Skeletal muscle satellite cell (primary cell): ENCODE data around the gene SDHAF3. TPM values are rescaled to one million over a fixed set of nuclear protein-coding genes. Genes with fewer than 3 reads are reported as not detected.
A peak's percentile ranks its signal among the peaks of the same experiment; 100 is the strongest.
"Not testable (repeated sequence)": the region's sequence is repeated elsewhere in the genome, so short reads cannot be mapped to it uniquely, and the experiment has no call there.

ENCODE experiments used
- H3K27me3 ChIP-seq: 2 replicates; pipeline ENCODE4 v1.7.0; 2013; ENCODE audit warnings: low read length; ENCODE audit not compliant: control insufficient read depth, insufficient read depth
- H3K36me3 ChIP-seq: 2 replicates; pipeline ENCODE4 v1.7.0; 2013; ENCODE audit warnings: mild to moderate bottlenecking, control low read depth, low read length; ENCODE audit not compliant: insufficient read depth
- H3K4me1 ChIP-seq: 2 replicates; pipeline ENCODE4 v1.7.0; 2013; ENCODE audit warnings: low read length; ENCODE audit not compliant: control insufficient read depth, insufficient read depth
- H3K4me2 ChIP-seq: 2 replicates; pipeline ENCODE4 v1.7.0; 2013; ENCODE audit warnings: mild to moderate bottlenecking, low read length
- H3K4me3 ChIP-seq: 2 replicates; pipeline ENCODE4 v1.7.0; 2013; ENCODE audit warnings: low read length
- H3K9ac ChIP-seq: 2 replicates; pipeline ENCODE4 v1.7.0; 2013; ENCODE audit warnings: mild to moderate bottlenecking, low read depth, low read length, moderate library complexity
- H3K9me3 ChIP-seq: replicated peaks from 2 replicates; pipeline ENCODE4 v1.7.0; 2013; ENCODE audit warnings: mild to moderate bottlenecking, control low read depth, low read length
- total RNA-seq: library from RNA; depleted of rRNA; stranded (reverse); fragments of >200 nt; gene quantifications from 2 replicates; pipeline ENCODE4 v1.2.3, GENCODE V29; 2012; rRNA removed

Gene SDHAF3
- total RNA-seq = 16.7 and 23.2 TPM in 2 replicates

DNA sequence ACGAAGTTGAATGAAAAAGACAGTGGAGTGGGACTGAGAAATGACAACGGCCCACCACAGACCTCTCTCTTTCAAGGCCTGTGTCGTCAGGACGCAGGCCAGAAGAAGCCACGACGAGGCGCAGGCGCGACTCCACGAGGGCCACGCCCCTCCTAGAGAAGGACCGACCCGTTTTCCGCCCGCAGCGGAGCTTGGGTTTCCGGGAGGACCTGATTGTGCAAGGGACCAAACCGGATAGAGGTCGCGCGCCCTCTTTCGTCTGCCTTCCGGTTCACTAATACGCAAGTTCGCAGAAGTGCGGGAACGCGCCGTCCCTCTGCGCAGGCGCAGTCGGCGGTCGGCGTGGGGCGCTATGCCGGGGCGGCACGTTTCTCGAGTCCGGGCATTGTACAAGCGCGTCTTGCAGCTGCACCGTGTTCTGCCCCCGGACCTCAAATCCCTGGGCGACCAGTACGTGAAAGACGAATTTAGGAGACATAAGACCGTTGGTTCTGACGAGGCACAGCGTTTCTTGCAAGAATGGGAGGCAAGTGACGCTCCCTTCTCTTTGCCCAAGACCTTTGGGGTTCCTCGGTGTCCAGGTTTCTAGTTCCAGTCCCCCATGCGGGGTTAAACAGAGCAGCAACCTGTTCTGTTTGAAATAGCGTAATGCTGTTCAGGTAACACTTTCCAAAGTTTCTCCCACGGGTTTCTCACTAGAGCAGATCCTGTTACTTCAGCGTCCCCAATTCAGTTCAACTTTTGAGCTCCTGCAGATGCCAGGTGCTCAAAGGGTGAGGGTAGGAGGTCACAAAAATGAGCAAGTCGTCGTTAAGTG, at the start of gene SDHAF3:
Gene SDHAF3 (plus strand): TSS at position 327 of the 817 bp plus-strand sequence. CDS start 26 bp downstream, at position 353.
- H3K36me3 ChIP-seq = no peaks in the 10 kb centered on the region
- no peaks in the 10 kb centered on the region for H3K27me3 ChIP-seq
- peak within 1 kb of the TSS; percentile 83 for H3K4me2 ChIP-seq
- H3K4me1 ChIP-seq = peaks cover 10% of the 10 kb centered on the region
- H3K9ac ChIP-seq = peak within 1 kb of the TSS; percentile 80
- no peaks in the 10 kb centered on the region for H3K9me3 ChIP-seq
- H3K4me3 ChIP-seq = peak within 1 kb of the TSS; percentile 84

DNA sequence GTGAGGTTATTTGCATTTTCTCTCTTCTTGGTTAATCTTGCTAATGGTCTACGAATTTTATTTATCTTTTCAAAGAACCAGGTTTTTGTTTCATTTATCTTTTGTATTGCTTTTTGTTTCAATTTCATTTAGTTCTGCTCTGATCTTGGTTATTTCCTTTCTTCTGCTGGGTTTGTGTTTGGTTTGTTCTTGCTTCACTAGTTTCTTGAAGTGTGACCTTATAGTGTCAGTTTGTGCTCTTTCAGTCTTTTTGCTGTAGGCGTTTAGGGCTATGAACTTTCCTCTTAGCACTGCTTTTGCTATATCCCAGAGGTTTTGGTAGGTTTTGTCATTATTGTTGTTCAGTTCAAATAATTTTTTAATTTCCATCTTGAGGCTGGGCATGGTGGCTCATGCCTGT, 45.5 kb upstream of the SDHAF3 start:
- not testable (repeated sequence) for H3K4me2 ChIP-seq, H3K4me3 ChIP-seq, H3K9me3 ChIP-seq, H3K36me3 ChIP-seq, H3K9ac ChIP-seq, H3K27me3 ChIP-seq, H3K4me1 ChIP-seq

DNA sequence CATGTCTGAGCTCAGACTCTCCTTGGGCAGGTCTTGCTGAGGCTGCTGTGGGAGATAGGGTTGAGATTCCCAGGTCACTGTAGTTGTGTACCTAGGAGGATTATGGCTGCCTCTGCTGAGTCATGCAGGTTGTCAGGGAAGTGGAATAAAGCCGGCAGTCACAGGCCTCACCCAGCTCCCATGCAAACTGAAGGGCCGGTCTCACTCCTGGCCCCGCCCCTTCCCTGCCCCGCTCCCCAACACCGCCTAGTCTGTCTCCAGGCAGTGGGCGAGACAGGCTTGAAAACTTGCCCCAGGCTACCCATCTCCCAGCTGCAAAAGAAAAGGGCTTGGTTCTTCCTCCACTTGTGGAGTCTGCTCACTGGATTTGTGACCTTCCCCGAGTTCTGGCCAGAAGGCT, 41.6 kb upstream of the SDHAF3 start:
- no peaks in the 10 kb centered on the region for H3K9me3 ChIP-seq
- H3K4me1 ChIP-seq = no peaks in the 10 kb centered on the region
- no peak overlapping the region for H3K4me3 ChIP-seq
- H3K36me3 ChIP-seq = no peaks in the 10 kb centered on the region
- no peaks in the 10 kb centered on the region for H3K27me3 ChIP-seq
- H3K4me2 ChIP-seq = no peak overlapping the region
- H3K9ac ChIP-seq = no peak overlapping the region

DNA sequence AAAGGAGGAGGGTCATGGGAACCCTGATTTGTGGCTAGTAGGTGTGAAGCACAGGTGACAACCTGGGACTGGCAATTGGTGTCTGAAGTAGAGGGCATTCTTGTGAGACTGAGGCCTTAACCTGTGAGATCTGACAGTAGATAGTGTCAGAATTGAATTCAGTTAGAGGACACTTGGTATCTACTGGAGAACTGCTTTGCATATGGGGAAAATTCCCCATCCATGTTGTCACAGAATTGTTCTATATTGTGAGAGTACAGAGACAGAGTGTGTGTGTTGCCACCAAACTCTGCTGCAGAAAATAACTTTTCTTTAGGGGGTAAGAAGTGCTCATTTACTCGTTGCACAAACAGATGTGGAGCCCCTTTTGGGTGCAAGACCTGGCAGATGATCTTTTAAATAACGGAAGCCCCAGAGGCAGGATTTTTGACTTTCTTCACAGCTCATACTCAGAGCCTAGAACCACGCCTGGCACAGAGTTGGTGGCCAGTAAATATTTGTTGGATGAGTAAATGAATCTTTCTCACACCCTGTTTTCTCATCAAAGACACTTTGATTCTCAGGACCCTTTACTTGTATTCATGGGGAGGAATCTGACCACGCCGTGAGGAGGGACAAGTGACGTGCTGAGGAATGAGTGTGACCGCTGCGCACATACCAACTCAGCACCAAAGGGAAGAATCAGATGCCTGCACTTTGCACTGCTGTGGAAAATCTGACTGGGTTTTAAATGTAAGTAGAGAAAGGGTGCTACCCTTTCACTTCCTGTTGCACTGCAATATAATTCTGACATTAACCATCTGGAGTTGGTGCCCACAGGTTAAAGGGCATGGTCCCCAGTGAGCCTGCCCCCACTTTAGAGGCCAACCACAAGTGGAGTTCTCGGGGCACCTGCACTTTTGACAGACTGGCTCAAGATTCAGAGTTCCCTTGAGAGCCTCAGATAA, 39.2 kb upstream of the SDHAF3 start:
- Histone ChIP-seq H3K4me2 (no peak overlapping the region), H3K4me3 (no peak overlapping the region), H3K36me3 (no peaks in the 10 kb centered on the region), H3K27me3 (no peaks in the 10 kb centered on the region), H3K9ac (no peak overlapping the region), H3K4me1 (no peaks in the 10 kb centered on the region), H3K9me3 (no peaks in the 10 kb centered on the region)

DNA sequence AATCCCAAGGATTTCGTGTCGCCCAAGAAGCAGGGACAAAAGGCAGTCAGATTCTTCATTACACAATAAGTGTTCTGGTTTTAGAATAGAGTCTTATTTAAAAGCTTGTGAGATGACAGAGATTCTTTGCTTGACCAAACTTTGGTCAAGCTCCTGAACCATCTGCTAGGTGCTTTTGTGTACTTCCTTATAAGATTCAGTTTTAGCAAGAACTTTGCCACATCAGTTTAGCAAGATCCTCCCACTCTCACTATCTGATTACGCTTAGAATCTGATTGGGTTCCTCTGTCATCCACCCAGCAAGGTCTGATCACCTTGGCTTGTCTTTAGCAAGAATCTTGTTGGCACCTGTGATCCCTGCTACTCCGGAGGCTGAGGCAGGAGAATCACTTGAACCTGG, 38.2 kb upstream of the SDHAF3 start:
- no peaks in the 10 kb centered on the region for H3K4me1 ChIP-seq
- H3K27me3 ChIP-seq = no peaks in the 10 kb centered on the region
- no peak overlapping the region for H3K9ac ChIP-seq
- H3K36me3 ChIP-seq = no peaks in the 10 kb centered on the region
- no peaks in the 10 kb centered on the region for H3K9me3 ChIP-seq
- no peak overlapping the region for H3K4me3 ChIP-seq
- no peak overlapping the region for H3K4me2 ChIP-seq

DNA sequence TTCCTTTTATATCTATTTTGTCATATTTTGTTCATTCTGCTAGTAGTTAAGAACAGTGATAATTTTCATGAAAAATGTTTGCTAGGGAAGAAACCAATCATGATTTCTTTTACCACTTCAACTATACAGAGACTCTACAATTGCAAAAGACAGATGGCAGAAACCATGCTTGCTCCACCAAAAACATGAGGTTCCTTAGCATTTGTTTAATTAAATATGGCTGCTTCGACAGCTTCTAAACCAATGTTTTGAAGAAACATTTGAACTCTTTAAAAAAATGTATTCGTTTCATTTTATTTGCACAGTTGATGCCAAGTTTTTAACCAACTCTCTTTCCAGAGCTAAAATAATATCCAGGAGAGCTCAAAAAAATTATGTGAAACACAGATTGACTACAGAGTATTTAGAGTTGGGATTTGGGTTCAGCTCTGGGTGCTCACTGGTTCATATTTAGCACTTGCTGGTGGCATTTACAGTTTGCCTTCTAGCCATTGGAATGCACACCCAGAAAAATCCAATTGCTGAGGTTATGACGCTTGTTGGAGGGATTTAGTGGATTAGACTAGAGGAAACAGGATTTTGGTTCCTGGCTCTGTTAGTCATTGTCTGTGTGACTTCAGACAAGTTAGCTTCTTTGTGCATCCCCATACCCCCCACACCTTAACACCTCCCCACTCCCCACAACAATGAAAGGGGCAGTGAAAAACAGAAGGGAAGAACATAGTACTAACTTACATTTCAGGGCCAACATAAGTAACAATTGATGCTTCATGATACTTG, 35.8 kb upstream of the SDHAF3 start:
- Histone ChIP-seq H3K4me1 (no peaks in the 10 kb centered on the region), H3K9me3 (no peaks in the 10 kb centered on the region), H3K4me2 (no peak overlapping the region), H3K27me3 (no peaks in the 10 kb centered on the region), H3K9ac (no peak overlapping the region), H3K36me3 (no peaks in the 10 kb centered on the region), H3K4me3 (no peak overlapping the region)

DNA sequence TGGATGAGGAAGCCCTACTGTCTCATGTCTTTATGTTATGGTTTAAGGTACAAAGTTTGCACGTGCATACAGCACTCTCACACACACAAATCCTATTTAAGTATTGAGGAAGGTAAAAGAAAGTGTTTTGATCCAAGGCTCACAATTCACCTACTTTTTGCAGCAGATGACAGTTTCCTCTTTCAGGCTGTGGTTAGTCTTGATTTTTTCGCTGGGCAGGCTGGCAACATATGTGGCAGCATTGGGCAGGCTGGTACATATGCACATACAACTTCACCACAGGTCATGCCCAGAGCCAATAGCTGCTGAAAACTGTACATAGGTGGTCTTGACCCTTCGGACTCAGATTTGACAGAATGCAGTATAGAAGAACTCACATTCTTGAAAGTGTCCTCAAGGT, 29.1 kb upstream of the SDHAF3 start:
- Histone ChIP-seq H3K27me3 (no peaks in the 10 kb centered on the region), H3K4me2 (no peak overlapping the region), H3K36me3 (no peaks in the 10 kb centered on the region)

DNA sequence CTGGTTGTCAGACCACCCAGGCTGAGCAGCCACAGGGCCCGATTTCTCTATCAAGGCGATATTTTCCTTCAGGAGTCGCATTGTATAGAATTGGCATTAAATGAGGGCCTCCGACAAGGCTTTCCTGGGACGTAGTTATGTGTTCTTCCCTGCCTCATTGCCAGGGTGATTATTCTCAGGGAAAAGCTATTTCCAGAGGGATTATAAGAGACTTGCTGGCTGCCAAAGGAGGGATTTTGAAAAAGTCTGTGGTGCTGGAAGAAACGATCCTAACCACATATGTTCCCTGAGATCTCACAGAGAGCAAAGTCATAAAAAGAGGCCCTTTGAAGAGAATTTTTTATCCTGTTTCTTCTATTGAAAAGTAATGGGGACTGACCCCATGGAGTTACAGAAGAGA, 27.7 kb upstream of the SDHAF3 start:
- Histone ChIP-seq H3K9me3 (no peaks in the 10 kb centered on the region), H3K4me3 (no peak overlapping the region), H3K4me2 (no peak overlapping the region), H3K4me1 (no peaks in the 10 kb centered on the region), H3K36me3 (no peaks in the 10 kb centered on the region), H3K27me3 (no peaks in the 10 kb centered on the region), H3K9ac (no peak overlapping the region)

More for the DNA sequence above, 29.1 kb upstream of the SDHAF3 start:
- Histone ChIP-seq H3K4me3 (no peak overlapping the region), H3K9me3 (no peaks in the 10 kb centered on the region), H3K4me1 (no peaks in the 10 kb centered on the region), H3K9ac (no peak overlapping the region)

DNA sequence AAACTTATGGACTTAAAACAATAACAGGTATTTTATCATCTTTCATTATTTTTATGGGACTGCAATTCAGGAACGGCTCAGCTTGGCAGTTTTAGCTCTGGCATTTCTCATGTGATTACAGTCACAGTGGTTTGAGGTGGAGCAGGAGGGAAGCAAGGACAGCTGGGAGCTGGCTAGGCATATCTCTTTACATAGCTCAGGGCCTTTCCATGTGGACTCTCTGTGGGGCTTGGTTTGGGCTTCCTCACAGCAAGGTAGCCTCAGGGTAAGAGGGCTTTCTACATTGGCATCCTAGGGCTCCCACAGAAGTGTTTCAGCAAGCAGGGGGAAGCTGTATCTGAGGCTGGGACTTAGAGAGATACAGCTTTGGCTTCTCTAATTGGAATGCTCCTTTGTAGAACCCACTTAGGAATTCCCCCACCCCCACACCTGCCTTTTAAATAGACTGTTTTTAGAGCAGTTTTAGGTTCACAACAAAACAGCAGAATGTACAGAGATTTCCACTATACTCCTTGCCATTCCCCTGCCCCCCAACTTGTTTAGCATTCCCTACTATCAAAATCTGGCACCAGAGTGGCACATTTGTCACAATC, 26.6 kb upstream of the SDHAF3 start:
- Histone ChIP-seq H3K36me3 (no peaks in the 10 kb centered on the region), H3K4me2 (no peak overlapping the region), H3K4me1 (no peaks in the 10 kb centered on the region), H3K4me3 (no peak overlapping the region), H3K9ac (no peak overlapping the region), H3K9me3 (no peaks in the 10 kb centered on the region), H3K27me3 (no peaks in the 10 kb centered on the region)

DNA sequence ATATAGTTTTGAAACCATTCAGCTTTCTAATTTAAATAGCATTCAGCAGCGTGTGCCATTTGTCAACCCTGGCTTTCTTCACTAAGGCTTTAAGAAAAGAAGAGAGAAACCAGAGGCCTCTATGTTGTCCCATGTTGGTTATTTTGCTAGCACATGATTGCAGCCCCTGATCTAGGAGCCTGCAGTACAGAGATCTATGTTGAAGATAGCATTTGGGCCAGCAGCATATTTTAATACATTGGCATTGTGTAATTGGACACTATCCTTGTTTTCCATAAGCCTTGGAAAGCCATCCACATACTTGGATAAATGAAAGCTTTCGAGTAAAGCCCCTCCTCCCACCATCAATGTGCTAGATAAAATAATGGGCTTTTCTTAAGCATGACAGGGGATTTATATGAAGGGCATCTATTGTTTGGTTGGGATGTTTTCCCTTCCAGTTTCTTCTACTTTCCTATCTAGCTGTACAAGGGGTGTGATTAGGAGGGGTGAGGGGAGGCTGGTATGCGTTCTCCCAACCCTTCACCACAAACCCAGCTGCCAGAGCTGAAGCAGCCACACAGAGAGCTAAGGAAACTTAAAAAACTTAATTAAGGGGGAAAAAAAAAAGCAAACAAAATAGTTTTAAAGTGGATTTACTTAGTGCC, 23.1 kb upstream of the SDHAF3 start:
- Histone ChIP-seq H3K4me2 (no peak overlapping the region), H3K9me3 (no peaks in the 10 kb centered on the region), H3K9ac (no peak overlapping the region), H3K4me3 (no peak overlapping the region), H3K4me1 (no peaks in the 10 kb centered on the region), H3K36me3 (no peaks in the 10 kb centered on the region), H3K27me3 (no peaks in the 10 kb centered on the region)
